Hematopoietic multipotent progenitor cell treated with erythropoietin and hydrocortisone succinate and interleukin-3 and kit ligand, for 4 days (in vitro differentiated cells): ENCODE results near the gene MIPOL1.
"Not testable (repeated sequence)": the region's sequence is repeated elsewhere in the genome, so short reads cannot be mapped to it uniquely, and the experiment has no call there.

Experiments
- DNase-seq: peaks from one replicate; pipeline ENCODE4 v3.0.0-alpha.2; 2015

Gene MIPOL1

DNA sequence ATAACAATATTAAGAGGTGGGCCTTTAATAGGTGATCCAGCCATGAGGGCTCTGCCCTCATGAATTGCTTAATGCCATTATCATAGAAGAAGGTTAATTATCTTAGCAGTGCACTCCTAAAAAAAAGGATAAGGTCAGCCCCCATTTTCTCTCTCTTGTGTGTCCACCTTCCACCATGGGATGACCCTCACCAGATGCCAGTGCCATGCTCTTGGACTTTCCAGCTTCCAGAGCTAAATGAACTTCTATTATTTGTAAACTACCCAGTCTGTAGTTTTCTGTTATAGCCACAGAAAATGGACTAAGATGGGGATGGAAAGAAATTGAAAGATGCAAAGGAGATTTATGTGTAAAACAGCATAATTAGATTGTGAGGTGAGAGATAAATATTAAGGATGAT lies 271.9 kb downstream of the MIPOL1 start:
- no peak for DNase-seq

DNA sequence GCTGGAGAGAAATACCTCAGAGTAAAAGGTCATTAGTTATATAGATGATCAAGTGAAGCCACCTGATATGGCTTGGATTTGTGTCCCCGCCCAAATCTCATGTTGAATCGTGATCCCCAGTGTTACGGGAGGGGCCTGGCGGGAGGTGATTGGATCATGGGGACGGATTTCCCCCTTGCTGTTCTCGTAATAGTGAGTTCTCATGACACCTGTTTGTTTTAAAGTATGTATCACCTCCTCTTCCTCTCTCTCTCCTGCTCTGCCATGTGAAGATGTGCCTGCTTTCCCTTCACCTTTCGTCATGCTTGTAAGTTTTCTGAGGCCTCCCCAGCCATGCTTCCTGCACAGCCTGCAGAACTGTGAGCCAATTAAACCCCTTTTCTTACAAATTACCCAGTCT lies 272.5 kb downstream of the MIPOL1 start:
- no peak for DNase-seq

DNA sequence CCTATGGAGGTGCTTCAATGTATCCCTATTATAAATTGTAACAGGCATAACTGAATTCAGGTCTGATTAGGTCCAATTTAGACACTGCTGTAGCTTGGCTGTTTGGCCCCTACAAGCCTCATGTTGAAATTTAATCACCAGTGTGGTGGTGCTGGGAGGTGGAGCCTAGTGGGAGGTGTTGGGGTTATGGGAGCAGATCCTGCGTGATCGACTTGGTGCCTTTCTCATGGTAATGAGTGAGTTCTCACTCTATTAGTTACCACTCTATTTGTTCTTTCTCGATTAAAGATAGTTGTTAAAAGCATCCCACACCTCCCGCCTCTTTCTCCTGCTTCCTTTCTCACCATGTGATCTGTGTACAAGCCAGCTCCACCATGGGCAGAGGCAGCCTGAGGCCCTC lies 275.2 kb downstream of the MIPOL1 start:
- DNase-seq: no peak

DNA sequence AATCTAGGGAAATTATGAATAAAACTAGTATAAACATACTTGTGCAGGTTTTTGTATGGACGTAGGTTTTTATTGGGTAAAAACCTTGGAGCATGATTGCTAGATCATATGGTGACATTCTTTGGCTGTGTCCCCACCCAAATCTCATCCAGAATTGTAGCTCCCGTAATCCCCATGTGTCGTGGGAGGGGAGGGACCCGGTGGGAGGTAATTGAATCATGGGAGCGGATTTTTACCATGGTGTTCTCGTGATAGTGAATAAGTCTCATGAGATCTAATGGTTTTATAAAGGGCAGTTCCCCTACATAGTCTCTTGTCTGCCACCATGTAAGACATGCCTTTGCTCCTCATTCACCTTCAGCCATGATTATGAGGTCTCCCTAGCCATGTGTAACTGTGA lies 276.5 kb downstream of the MIPOL1 start:
- DNase-seq: no peak

- no peak for DNase-seq
Measured at GRCh38 chr14:37480446-37481290, 282.9 kb downstream of the MIPOL1 start.

DNA sequence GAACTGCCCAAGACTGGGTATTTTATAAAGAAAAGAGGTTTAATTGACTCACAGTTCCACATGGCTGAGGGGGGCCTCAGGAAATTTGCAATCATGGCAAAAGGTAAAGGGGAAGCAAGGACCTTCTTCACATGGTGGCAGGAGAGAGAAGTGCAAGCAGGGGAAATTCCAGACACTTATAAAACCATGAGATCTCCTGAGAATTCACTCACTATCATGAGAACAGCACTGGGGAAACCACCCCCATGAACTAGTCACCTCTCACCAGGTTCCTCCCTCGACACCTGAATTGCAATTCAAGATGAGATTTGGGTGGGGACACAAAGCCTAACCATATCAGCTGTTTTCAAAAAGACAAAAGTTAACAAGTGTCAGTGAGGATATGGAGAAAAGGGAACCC lies 284.7 kb downstream of the MIPOL1 start:
- no peak for DNase-seq

- DNase-seq: no peak
Measured at GRCh38 chr14:37483672-37484071, 285.9 kb downstream of the MIPOL1 start.

GRCh38 chr14:37490607-37491006 lies 292.9 kb downstream of the MIPOL1 start:
- DNase-seq: no peak

GRCh38 chr14:37491076-37491475 lies 293.3 kb downstream of the MIPOL1 start:
- no peak for DNase-seq

DNA sequence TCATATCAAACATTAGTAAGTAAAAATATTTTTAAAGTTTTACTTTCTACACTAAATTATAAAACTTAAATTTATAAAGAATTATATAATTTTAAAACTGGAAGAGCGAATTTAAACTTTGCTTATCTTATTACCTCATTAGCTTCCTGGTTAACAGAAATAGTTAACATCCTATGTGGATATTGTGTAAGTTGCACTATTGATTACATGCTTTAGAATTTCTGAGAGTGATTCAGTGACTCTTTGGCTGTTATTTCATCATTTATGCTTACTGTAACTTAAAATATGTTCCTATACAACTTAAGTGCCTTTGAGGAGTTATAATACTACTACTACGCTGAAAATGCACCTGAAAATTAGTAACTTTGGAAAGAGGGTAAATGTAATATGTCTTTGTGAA lies 295.9 kb downstream of the MIPOL1 start:
- DNase-seq: no peak

DNA sequence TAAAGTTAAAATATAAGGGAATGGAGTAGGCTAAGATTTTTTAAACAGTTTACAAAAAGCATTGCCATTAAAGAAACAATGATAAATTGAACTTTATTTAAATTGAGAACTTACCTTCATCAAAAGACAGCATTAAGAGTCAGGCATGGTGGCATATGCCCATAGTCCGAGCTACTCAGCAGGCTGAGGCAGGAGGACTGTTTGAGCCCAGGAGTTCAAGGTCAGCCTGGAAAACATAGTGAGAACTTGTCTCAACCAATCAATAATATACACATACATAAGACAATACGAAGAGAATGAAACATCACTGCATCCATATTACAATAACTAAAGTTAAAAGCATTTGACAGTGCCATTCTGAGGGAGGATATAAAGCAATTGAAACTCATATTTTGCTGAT lies 299.7 kb downstream of the MIPOL1 start:
- no peak for DNase-seq

DNA sequence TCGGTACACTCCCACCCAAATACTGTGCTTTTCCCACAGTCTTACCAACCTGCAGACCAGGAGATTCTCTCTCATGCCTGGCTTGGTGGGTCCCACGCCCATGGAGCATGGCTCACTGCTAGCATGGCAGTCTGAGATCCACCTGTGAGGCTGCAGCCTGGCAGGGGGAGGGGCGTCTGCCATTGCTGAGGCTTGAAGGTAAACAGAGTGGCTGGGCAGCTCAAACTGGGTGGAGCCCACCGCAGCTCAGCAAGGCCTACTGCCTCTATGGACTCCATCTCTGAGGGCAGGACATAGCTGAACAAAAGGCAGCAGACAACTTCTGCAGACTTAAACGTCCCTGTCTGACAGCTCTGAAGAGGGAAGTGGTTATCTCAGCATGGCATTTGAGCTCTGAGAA lies 304.1 kb downstream of the MIPOL1 start:
- DNase-seq: no peak

DNA sequence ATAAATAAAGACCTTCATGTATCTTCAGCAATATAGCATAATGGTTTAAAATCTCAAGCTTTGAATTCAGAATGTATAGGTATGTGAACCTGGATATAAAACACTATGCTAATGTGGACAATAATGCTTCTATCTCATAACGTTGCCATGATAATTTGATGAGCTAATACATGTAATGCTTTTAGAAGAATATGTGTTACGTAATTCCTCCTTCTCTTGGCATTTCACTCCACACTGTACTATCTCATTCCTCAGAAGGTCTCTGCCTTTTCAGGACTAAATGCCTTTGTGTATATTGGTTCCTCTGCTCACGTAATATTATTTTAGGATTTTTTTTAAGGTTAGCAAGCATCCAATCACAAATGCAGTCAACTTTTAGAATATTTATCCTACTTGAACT lies 310.8 kb downstream of the MIPOL1 start:
- no peak for DNase-seq

- DNase-seq: no peak
Measured at GRCh38 chr14:37512173-37512572, 314.4 kb downstream of the MIPOL1 start.

GRCh38 chr14:37515771-37516170 lies 318.0 kb downstream of the MIPOL1 start:
- DNase-seq: no peak

DNA sequence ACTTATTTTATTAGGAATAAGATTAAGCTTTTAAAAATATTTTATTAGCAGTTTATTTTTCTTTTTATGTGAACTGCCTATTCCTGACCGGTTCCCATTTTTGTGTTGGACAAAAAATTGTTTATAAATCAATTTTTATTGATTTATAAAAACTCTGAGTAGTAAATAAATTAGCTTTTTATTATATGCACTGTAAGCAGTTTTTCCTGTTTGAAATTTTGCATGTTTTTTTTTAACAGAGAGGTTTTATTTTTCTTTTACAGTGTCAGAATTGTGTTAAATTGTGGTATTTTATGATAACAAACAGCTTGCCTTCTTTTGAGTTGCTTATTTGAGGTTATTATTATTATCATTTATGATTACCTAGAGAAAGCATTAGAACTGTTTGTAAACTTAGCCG lies 329.3 kb downstream of the MIPOL1 start:
- DNase-seq: no peak

- DNase-seq: no peak
Measured at GRCh38 chr14:37539992-37540391, 342.3 kb downstream of the MIPOL1 start.

- DNase-seq: no peak
Measured at GRCh38 chr14:37544407-37544806, 346.7 kb downstream of the MIPOL1 start.

DNA sequence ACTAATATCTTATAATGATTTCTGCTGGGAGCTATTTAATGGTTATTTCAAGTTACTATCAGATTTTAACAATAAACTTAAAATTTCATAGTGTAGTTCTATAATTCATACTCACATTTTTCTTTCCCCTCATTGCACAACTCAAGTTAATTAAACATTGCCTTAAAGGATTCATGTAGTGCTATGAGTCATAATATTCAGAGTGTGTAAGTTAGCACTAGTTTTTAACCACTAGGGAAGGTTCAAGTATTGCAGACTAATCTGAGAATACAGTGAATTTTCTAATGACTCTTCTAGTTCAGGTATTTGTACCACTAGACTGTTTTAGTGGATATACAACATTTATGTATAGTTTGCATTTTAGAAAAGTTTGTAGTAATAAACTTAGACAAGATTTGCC lies 347.4 kb downstream of the MIPOL1 start:
- no peak for DNase-seq

DNA sequence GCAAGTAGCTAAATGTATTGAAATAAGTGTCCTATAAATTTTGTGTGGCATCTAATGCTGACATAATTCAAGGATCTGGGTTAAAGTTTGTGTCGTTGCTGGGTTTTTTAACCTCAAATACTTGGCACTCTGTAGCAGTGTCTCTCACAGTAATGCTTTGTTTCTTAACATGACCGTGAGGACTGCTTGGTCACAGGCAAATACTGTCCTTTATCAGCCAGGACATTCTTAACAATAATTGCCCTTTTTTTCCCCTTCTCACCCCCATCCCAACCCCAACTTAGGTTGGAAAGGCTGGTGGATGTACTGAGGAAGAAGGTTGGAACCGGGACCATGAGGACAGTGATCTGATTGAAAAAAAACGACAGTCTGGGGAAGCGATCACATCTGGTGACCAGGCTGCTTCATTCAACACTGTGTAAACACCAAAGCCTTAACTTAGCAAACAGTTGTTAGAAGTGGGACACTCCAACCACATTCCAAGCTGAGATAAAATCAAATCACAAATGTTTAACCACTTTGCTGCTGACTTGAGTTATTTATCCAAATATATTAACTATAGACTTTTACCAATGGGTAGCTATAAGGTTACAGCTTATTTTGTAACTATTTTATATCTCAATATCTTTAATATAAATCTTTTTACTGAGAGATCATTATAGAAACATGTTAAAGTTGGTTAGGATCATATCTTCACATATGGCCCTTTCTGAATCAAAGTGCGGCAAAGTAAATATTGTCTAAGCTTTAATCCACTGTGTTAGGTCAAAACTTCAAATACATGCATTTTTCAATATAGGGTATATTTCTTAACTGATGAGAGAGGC lies 349.1 kb downstream of the MIPOL1 start:
- DNase-seq: no peak

DNA sequence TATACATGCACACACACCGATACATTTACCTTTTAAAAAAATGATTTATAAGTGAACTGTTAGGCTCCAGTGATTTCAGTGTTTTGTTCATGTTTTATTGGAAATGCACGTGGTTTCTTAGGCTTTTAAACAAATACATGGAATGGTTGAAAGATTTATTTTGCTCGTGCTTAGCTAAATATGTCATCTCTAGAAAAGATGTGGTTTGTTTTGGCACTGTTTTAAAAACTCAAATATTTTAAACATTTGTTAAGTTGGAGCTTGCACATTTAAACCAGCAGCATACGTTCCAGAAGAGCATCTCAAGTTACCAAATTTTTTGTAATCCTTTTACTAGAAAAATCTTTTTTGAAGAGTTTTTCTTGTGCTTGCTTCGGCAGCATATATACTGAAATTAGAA lies 352.8 kb downstream of the MIPOL1 start:
- no peak for DNase-seq

- no peak for DNase-seq
Measured at GRCh38 chr14:37551119-37551518, 353.4 kb downstream of the MIPOL1 start.

GRCh38 chr14:37553935-37554550 lies 356.3 kb downstream of the MIPOL1 start:
- DNase-seq: no peak

- DNase-seq: not testable (repeated sequence)
Measured at GRCh38 chr14:37555596-37555995, 357.9 kb downstream of the MIPOL1 start.
